GM20431 (cell line): ENCODE results near the gene HPGDS.
"Not testable (repeated sequence)": the region's sequence is repeated elsewhere in the genome, so short reads cannot be mapped to it uniquely, and the experiment has no call there.

Source experiments
- in situ Hi-C: fragments of 300-500 bp; cut with MseI, MboI; formaldehyde crosslinking; loops from one replicate; pipeline ENCODE4 v1.15.0; 2020; ENCODE audit warnings: low sequenced_read_pairs; ENCODE audit not compliant: unreplicated experiment

The HPGDS gene

GRCh38 chr4:94342694-94343093 lies at the start of gene HPGDS:
Gene HPGDS (minus strand): TSS chr4:94342836. CDS start chr4:94334629, 8,207 bp downstream.
- in situ Hi-C loops, result no loop called here

- in situ Hi-C loops, result no loop called here
These were observed 48.3 kb upstream of the HPGDS start for GRCh38 chr4:94390804-94391410.

GRCh38 chr4:94389595-94390267 lies 47.1 kb upstream of the HPGDS start:
- in situ Hi-C loops, result no loop called here

GRCh38 chr4:94387965-94388364 lies 45.3 kb upstream of the HPGDS start:
- in situ Hi-C loops, result not testable (repeated sequence)

GRCh38 chr4:94385452-94385851 lies 42.8 kb upstream of the HPGDS start:
- in situ Hi-C loops, result not testable (repeated sequence)

GRCh38 chr4:94382891-94383290 lies 40.3 kb upstream of the HPGDS start:
- in situ Hi-C loops, result not testable (repeated sequence)

- in situ Hi-C loops, result no loop called here
These were observed 35.4 kb upstream of the HPGDS start for GRCh38 chr4:94378047-94378446.

GRCh38 chr4:94377294-94377693 lies 34.7 kb upstream of the HPGDS start:
- in situ Hi-C loops, result no loop called here

GRCh38 chr4:94375364-94375763 lies 32.7 kb upstream of the HPGDS start:
- in situ Hi-C loops, result no loop called here

GRCh38 chr4:94373752-94374151 lies 31.1 kb upstream of the HPGDS start:
- in situ Hi-C loops, result no loop called here

GRCh38 chr4:94372991-94373390 lies 30.4 kb upstream of the HPGDS start:
- in situ Hi-C loops, result no loop called here

- in situ Hi-C loops, result no loop called here
These were observed 29.8 kb upstream of the HPGDS start for GRCh38 chr4:94372228-94372978.

- in situ Hi-C loops, result no loop called here
These were observed 28.7 kb upstream of the HPGDS start for GRCh38 chr4:94371290-94371689.

GRCh38 chr4:94370533-94371254 lies 28.1 kb upstream of the HPGDS start:
- in situ Hi-C loops, result no loop called here

- in situ Hi-C loops, result no loop called here
These were observed 26.4 kb upstream of the HPGDS start for GRCh38 chr4:94369046-94369445.

GRCh38 chr4:94368459-94368858 lies 25.8 kb upstream of the HPGDS start:
- in situ Hi-C loops, result no loop called here

- in situ Hi-C loops, result no loop called here
These were observed 22.7 kb upstream of the HPGDS start for GRCh38 chr4:94365304-94365703.

- in situ Hi-C loops, result no loop called here
These were observed 21.9 kb upstream of the HPGDS start for GRCh38 chr4:94364527-94364926.

- in situ Hi-C loops, result no loop called here
These were observed 20.6 kb upstream of the HPGDS start for GRCh38 chr4:94363136-94363655.

GRCh38 chr4:94359838-94360237 lies 17.2 kb upstream of the HPGDS start:
- in situ Hi-C loops, result no loop called here
